ENCODE measurements around the gene ABCA4. TPM values are rescaled to one million over a fixed set of nuclear protein-coding genes. Genes with fewer than 3 reads are reported as not detected.
"Not testable (repeated sequence)": the region's sequence is repeated elsewhere in the genome, so short reads cannot be mapped to it uniquely, and the experiment has no call there.

Gene ABCA4
- polyA plus RNA-seq, 1 experiment = 0.17 TPM

GRCh38 chr1:93995837-93996536, 125.0 kb downstream of the ABCA4 start:
- Histone ChIP-seq H3K27ac (ENCODE audit: low read depth, low read length) (no peak overlapping the region), H3K27me3 (ENCODE audit: control insufficient read depth, insufficient read depth, low read length) (peaks cover 6% of the 10 kb centered on the region), H3K4me3 (ENCODE audit: low read depth, low read length) (no peak overlapping the region), H3K9me3 (ENCODE audit: control insufficient read depth, insufficient read depth, low read length) (peaks cover 2% of the 10 kb centered on the region; the same call in 1 of the 2 replicates)
- ChIA-PET CTCF (interaction anchor here (0.6 to 1.5 kb wide), 3 partner anchors 44 to 340 kb away, joined by 3 to 4 read pairs (median 3); no protein-coding TSS in a partner anchor), POLR2A (interaction anchor here (0.7 kb wide), 1 partner anchor 16 kb away, joined by 3 read pairs; no protein-coding TSS in a partner anchor)
- no peak for DNase-seq (ENCODE audit: low read depth, low spot score)
- no peak for TF ChIP-seq CTCF (IDR thresholded peaks at IDR 0.05; ENCODE audit: low read depth, low read length)

DNA sequence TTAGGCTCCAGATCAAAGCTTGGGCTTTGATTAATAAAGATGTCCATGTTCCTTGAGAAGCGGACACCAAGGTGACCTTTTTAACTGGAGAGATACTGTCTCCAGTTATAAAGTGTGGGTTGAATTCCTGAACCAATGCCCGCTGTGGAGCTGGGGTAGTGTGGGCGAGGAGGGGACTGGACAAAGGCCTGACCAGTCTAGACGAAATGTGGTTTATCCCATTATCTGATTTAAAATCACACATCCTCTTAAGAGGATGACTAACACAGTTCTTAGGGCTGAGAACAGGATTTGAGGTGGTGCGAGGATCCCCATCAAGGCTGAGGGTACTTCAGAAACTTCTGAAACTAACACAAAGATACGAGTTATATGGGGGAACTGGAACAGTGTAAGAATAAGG, 127.2 kb downstream of the ABCA4 start:
- POLR2A ChIA-PET = no interaction called here
- no peaks in the 10 kb centered on the region for H3K9me3 ChIP-seq (ENCODE audit: control insufficient read depth, insufficient read depth, low read length)
- CTCF ChIA-PET = interaction anchor here (0.6 to 2.5 kb wide), 3 partner anchors 59 to 342 kb away, joined by 3 to 8 read pairs (median 5); partner anchors contain the start of gene GCLM
- no peak overlapping the region for H3K4me3 ChIP-seq (ENCODE audit: low read depth, low read length)
- TF ChIP-seq CTCF (IDR thresholded peaks at IDR 0.05; ENCODE audit: low read depth, low read length) = no peak
- H3K27ac ChIP-seq (ENCODE audit: low read depth, low read length) = no peak overlapping the region
- no peak for DNase-seq (ENCODE audit: low read depth, low spot score)
- H3K27me3 ChIP-seq (ENCODE audit: control insufficient read depth, insufficient read depth, low read length) = peaks cover 6% of the 10 kb centered on the region

DNA sequence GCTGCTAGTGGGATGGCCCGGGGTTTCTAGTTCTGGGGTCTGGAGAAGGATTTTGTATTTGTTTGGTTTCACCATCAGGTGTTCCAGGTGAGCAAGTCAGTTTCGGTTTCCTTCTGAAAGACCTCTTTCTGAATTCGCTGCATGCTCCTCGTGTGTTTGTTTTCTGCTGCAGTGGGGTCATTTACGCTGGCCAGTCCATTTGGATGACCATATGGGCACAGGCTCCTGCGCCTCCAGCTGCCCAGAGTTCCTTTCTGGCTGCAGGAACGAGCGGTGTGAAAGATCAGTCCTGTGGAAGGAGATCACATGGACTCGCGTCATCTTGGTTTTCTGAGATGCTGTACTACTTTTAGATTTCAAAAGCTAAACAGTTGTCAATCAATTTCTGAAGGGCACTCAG, 128.0 kb downstream of the ABCA4 start:
- H3K27ac ChIP-seq (ENCODE audit: low read depth, low read length) = no peak overlapping the region
- no peak for DNase-seq (ENCODE audit: low read depth, low spot score)
- H3K27me3 ChIP-seq (ENCODE audit: control insufficient read depth, insufficient read depth, low read length) = peaks cover 6% of the 10 kb centered on the region
- ChIA-PET CTCF (interaction anchor here (1.6 to 2.5 kb wide), 2 partner anchors 83 to 343 kb away, joined by 5 to 8 read pairs; partner anchors contain the start of gene GCLM), POLR2A (no interaction called here)
- H3K9me3 ChIP-seq (ENCODE audit: control insufficient read depth, insufficient read depth, low read length) = no peaks in the 10 kb centered on the region
- no peak for TF ChIP-seq CTCF (IDR thresholded peaks at IDR 0.05; ENCODE audit: low read depth, low read length)
- no peak overlapping the region for H3K4me3 ChIP-seq (ENCODE audit: low read depth, low read length)

DNA sequence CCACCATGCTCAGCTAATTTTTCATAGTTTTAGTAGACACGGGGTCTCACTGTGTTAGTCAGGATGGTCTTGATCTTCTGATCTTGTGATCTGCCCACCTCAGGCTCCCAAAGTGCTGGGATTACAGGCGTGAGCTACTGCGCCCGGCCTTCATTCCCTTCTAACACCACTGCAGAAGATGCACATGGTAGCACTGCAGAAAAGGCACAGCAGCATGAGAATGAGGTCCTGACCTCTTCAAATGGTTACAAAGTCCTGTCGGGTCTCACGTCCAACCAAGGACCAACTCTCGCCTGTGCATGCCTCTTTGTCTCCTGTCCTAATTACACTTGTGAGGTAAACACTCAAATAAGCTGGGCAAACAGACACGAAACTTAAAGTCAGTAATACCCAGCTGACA, 128.8 kb downstream of the ABCA4 start:
- Histone ChIP-seq H3K9me3 (ENCODE audit: control insufficient read depth, insufficient read depth, low read length) (no peaks in the 10 kb centered on the region), H3K27me3 (ENCODE audit: control insufficient read depth, insufficient read depth, low read length) (peaks cover 6% of the 10 kb centered on the region), H3K27ac (ENCODE audit: low read depth, low read length) (no peak overlapping the region), H3K4me3 (ENCODE audit: low read depth, low read length) (no peak overlapping the region)
- ChIA-PET POLR2A (no interaction called here), CTCF (interaction anchor here (1.6 to 2.5 kb wide), 2 partner anchors 82 to 344 kb away, joined by 5 to 8 read pairs; partner anchors contain the start of gene GCLM)
- DNase-seq (ENCODE audit: low read depth, low spot score) = no peak
- no peak for TF ChIP-seq CTCF (IDR thresholded peaks at IDR 0.05; ENCODE audit: low read depth, low read length)

DNA sequence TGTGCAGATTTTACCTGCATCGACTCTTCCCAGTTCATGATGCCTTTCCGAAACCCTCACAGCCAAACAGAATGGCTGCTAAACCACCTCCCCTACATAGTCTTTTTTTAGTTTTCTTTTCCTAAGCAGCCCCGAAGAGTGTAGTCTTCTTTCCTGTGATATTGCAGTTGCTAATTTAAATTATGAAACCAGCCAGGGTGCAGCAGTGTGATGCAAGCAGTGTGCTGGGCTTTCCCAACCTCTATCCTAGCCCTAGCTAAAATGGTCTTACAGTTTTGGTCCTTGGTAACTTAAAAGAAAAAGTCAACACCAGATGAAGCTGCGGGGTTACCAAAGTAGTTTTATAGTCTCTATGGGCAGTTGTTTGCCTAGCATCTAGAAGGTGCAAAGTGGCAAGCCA, 129.7 kb downstream of the ABCA4 start:
- ChIA-PET POLR2A (interaction anchor here (3.5 kb wide), 1 partner anchor 30 kb away, joined by 31 read pairs; no protein-coding TSS in a partner anchor), CTCF (interaction anchor here (1.1 to 2.5 kb wide), 2 partner anchors 35 to 81 kb away, joined by 7 to 8 read pairs; partner anchors contain the start of gene GCLM)
- Histone ChIP-seq H3K27ac (ENCODE audit: low read depth, low read length) (no peak overlapping the region), H3K9me3 (ENCODE audit: control insufficient read depth, insufficient read depth, low read length) (no peaks in the 10 kb centered on the region), H3K27me3 (ENCODE audit: control insufficient read depth, insufficient read depth, low read length) (peaks cover 6% of the 10 kb centered on the region), H3K4me3 (ENCODE audit: low read depth, low read length) (no peak overlapping the region)
- DNase-seq (ENCODE audit: low read depth, low spot score) = no peak
- no peak for TF ChIP-seq CTCF (IDR thresholded peaks at IDR 0.05; ENCODE audit: low read depth, low read length)

DNA sequence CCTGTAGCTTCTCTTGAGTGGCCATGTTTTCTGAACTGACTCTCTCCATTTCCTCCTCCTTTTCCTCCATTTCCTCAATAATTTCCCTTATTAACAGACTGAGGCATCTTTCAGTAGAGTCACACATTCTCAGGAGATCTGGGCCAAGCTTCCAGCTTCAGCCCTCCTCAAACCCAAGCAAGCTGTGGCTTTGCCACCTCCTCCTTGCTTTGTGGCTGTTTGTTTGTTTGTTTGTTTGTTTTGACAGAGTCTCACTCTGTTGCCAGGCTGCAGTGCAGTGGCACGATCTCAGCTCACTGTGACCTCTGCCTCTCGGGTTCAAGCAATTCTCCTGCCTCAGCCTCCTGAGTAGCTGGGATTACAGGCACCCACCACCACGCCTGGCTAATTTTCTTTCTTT, 130.5 kb downstream of the ABCA4 start:
- not testable (repeated sequence) for H3K27ac ChIP-seq (ENCODE audit: low read depth, low read length); DNase-seq (ENCODE audit: low read depth, low spot score); H3K9me3 ChIP-seq (ENCODE audit: control insufficient read depth, insufficient read depth, low read length); H3K4me3 ChIP-seq (ENCODE audit: low read depth, low read length); H3K27me3 ChIP-seq (ENCODE audit: control insufficient read depth, insufficient read depth, low read length)
- POLR2A ChIA-PET = interaction anchor here (3.5 kb wide), 1 partner anchor 31 kb away, joined by 31 read pairs; no protein-coding TSS in a partner anchor
- CTCF ChIA-PET = interaction anchor here (1.1 to 1.3 kb wide), 2 partner anchors 26 to 36 kb away, joined by 3 to 7 read pairs; no protein-coding TSS in a partner anchor
